ENCODE data around the gene CD164L2. TPM values are rescaled to one million over a fixed set of nuclear protein-coding genes. Genes with fewer than 3 reads are reported as not detected.

Gene CD164L2
- total and polyA plus RNA-seq, 12 donors = not detected

DNA sequence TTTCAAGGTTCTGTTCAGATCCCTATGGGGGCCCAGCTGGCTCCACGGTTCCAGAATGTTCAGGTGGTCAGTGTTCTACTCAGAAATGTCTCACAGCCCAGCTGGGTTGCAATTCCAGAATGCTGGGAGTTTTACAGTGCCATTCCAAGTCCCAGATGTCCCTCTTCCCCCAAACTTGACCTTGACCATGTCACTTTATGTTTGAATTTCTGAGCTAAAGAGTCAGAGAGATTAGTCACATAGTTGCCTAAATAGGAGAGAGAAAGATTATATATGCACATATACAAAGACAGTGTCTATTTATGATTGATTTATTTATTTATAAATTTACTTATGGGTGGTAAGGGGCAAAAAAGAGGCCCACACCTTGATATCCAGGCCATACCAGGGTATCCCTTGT is 11.8 kb upstream of the CD164L2 start:
- intact Hi-C loops (cut with DNase I) = loop anchor here in 9 of 10 donors (2.0 to 10.0 kb wide), 11 partner anchors 38 to 350 kb away; partner anchors contain the start of genes AHDC1 (in 1 of the 9) and TMEM222 (in 1 of the 9)
- Histone ChIP-seq H3K4me3 (no peak overlapping the region), H3K36me3 (no peaks in the 10 kb centered on the region), H3K4me1 (peaks cover 7 to 70% (median 47%) of the 10 kb centered on the region in 9 donors), H3K9me3 (no peaks in the 10 kb centered on the region), H3K27me3 (no peaks in the 10 kb centered on the region), H3K27ac (peak overlapping the region in 5 of 10 donors; percentile 8 to 51 (median 25))
- TF ChIP-seq, protein P1, sequence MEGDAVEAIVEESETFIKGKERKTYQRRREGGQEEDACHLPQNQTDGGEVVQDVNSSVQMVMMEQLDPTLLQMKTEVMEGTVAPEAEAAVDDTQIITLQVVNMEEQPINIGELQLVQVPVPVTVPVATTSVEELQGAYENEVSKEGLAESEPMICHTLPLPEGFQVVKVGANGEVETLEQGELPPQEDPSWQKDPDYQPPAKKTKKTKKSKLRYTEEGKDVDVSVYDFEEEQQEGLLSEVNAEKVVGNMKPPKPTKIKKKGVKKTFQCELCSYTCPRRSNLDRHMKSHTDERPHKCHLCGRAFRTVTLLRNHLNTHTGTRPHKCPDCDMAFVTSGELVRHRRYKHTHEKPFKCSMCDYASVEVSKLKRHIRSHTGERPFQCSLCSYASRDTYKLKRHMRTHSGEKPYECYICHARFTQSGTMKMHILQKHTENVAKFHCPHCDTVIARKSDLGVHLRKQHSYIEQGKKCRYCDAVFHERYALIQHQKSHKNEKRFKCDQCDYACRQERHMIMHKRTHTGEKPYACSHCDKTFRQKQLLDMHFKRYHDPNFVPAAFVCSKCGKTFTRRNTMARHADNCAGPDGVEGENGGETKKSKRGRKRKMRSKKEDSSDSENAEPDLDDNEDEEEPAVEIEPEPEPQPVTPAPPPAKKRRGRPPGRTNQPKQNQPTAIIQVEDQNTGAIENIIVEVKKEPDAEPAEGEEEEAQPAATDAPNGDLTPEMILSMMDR (IDR thresholded peaks at IDR 0.05) = no peak
- no peak for ATAC-seq
- no peak for DNase-seq
- WGBS, 2 donors = 81 to 86% methylated on average over 1 of the region's 1 CpG

GRCh38 chr1:27394282-27394658 is 11.1 kb upstream of the CD164L2 start:
- Histone ChIP-seq H3K27me3 (no peaks in the 10 kb centered on the region), H3K4me3 (no peak overlapping the region), H3K4me1 (peaks cover 7 to 63% (median 43%) of the 10 kb centered on the region in 9 donors), H3K36me3 (no peaks in the 10 kb centered on the region), H3K27ac (no peak overlapping the region), H3K9me3 (no peaks in the 10 kb centered on the region)
- WGBS, 2 donors = 97% methylated on average over 9 of the region's 9 CpGs
- intact Hi-C loops (cut with DNase I) = loop anchor here in 9 of 10 donors (2.0 to 10.0 kb wide), 9 partner anchors 37 to 349 kb away; partner anchors contain the start of gene AHDC1 (in 1 of the 9)
- no peak for DNase-seq
- TF ChIP-seq, protein P1 (IDR thresholded peaks at IDR 0.05) = no peak
- no peak for ATAC-seq

GRCh38 chr1:27393641-27394281 is 10.6 kb upstream of the CD164L2 start:
- TF ChIP-seq, protein P1 (IDR thresholded peaks at IDR 0.05) = no peak
- Histone ChIP-seq H3K27me3 (no peaks in the 10 kb centered on the region), H3K27ac (no peak overlapping the region), H3K4me3 (no peak overlapping the region), H3K4me1 (peaks cover 7 to 59% (median 38%) of the 10 kb centered on the region in 9 donors), H3K36me3 (no peaks in the 10 kb centered on the region), H3K9me3 (no peaks in the 10 kb centered on the region)
- intact Hi-C loops (cut with DNase I) = loop anchor here in 9 of 10 donors (2.0 to 10.0 kb wide), 9 partner anchors 36 to 349 kb away; partner anchors contain the start of gene AHDC1 (in 1 of the 9)
- no peak for ATAC-seq
- WGBS, 2 donors = 95% methylated on average over 18 of the region's 18 CpGs
- no peak for DNase-seq

DNA sequence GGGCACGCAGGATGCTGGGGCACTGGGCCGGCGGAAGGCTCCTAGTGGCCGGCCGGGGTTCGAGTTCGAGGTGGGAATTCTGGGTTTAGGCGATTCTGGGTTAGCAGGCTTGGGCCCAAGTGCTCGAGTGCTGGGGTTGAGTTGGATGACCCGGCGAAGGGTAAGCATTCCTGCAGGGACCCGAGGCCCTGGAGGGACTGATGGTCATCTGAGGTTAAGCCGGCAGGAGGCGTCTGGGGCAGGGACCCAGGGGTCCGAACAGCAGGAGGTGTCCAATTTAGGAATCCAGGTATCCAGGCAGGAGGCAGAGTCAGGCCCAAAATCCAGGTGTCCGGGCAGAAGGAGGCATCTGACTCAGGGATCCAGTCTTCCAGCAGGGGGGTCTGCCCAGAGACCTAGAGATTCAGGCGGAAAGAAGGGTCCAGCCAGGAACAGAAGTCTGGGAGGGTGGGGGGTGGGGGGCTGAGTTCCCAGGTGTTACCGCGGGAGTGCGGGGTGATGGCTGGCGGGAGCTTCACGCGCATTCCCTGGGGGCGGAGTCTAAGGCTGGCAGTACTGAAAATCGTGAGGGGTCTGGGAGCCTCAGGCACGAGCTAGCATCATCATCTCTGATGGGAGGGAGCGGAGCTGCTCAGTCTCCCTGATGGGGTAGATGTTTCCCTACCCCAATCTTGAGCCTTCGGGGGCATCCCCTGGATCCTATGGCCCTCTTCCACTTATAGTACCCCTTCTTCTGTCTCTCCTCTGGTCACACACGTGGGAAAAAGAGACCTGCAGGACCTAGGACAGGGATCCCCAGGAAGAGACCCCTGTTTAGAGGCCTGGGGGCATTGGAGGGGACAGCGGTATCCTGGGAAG is 9.9 kb upstream of the CD164L2 start:
- no peak for DNase-seq
- peak overlapping the region; percentile 26 to 69 (median 55) for H3K4me3 ChIP-seq
- no peaks in the 10 kb centered on the region for H3K27me3 ChIP-seq
- H3K4me1 ChIP-seq = peaks cover 7 to 56% (median 36%) of the 10 kb centered on the region in 9 donors
- intact Hi-C loops (cut with DNase I) = loop anchor here in 9 of 10 donors (2.0 to 10.0 kb wide), 7 partner anchors 36 to 348 kb away; no protein-coding TSS in a partner anchor
- no peaks in the 10 kb centered on the region for H3K9me3 ChIP-seq
- TF ChIP-seq, protein P1 (IDR thresholded peaks at IDR 0.05) = no peak
- WGBS, 2 donors = 39 to 42% methylated on average over 30 of the region's 30 CpGs
- H3K27ac ChIP-seq = peak overlapping the region in 9 of 10 donors; percentile 38 to 82 (median 78)
- H3K36me3 ChIP-seq = no peaks in the 10 kb centered on the region
- no peak for ATAC-seq

Data from heart right ventricle (tissue), 16 donors.